ENCODE results near the gene CA10.

The CA10 gene

DNA sequence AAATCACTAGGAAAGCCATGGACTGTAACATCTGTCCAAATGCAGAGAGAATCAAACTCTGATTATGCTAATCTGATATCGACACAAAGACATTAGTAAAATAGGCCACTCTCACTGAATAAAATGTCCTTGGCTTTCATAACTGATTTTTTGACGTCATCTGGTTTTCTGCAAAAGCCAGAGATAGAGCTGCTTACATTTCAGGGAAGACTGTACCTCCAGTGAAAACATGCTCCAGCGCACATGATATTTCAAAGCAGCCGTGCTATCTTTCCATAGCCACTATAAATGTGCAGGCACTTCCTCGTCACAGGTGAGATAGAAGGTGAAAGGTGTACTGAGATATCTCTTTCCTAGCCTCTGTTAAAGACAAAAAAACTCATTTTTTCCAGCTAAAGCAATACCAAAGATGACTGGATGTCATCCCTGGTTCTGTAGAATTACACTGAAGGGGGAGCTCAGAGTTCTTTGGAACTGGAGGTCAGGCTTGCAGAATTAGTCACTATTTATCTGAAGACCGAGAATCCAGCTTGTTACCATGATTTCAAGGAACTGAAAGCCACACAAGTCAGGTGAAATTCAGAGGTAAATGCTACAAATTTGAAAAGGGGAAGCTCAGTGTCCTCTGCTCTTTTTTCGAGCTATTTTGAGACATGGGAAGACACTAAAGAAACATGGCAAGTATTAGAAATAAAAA, 249.5 kb downstream of the CA10 start:
- no peaks in the 10 kb centered on the region for H3K36me3 Mint-ChIP-seq (ENCODE audit: low read depth)
- TF ChIP-seq, protein P1, sequence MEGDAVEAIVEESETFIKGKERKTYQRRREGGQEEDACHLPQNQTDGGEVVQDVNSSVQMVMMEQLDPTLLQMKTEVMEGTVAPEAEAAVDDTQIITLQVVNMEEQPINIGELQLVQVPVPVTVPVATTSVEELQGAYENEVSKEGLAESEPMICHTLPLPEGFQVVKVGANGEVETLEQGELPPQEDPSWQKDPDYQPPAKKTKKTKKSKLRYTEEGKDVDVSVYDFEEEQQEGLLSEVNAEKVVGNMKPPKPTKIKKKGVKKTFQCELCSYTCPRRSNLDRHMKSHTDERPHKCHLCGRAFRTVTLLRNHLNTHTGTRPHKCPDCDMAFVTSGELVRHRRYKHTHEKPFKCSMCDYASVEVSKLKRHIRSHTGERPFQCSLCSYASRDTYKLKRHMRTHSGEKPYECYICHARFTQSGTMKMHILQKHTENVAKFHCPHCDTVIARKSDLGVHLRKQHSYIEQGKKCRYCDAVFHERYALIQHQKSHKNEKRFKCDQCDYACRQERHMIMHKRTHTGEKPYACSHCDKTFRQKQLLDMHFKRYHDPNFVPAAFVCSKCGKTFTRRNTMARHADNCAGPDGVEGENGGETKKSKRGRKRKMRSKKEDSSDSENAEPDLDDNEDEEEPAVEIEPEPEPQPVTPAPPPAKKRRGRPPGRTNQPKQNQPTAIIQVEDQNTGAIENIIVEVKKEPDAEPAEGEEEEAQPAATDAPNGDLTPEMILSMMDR (IDR thresholded peaks at IDR 0.05; ENCODE audit: unreplicated experiment in 3 of 3), result no peak

DNA sequence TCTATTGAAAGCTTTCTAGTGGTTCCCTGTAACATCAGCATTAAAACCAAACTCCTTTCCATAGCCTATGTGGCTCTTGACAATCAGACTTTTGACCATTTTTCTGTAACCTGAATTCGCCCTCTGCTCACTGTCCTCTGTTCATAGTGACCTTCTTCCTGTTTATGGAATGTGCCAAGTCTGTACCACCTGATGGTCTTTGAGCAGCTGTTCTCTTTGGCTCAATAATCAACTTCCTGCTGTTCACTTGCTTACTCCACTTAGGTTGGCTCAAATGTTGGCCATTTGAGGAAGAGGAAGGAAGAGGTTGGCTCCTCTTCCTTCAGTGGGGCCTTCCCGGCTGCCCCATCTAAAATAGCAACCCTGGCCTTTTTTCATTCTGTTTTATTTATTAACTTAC, 251.5 kb downstream of the CA10 start:
- H3K4me3 Mint-ChIP-seq, result no peak overlapping the region
- H3K27me3 Mint-ChIP-seq (ENCODE audit: low read depth), result peaks cover 6% of the 10 kb centered on the region
- TF ChIP-seq, protein P1 (IDR thresholded peaks at IDR 0.05; ENCODE audit: unreplicated experiment in 3 of 3), result no peak
- no peak overlapping the region for H3K27ac Mint-ChIP-seq
- H3K9me3 Mint-ChIP-seq, result no peaks in the 10 kb centered on the region
- H3K36me3 Mint-ChIP-seq (ENCODE audit: low read depth), result no peaks in the 10 kb centered on the region
- no peaks in the 10 kb centered on the region for H3K4me1 Mint-ChIP-seq

More for the DNA sequence above, 249.5 kb downstream of the CA10 start:
- Mint-ChIP-seq H3K4me3 (no peak overlapping the region), H3K9me3 (no peaks in the 10 kb centered on the region), H3K4me1 (peaks cover 18% of the 10 kb centered on the region), H3K27ac (no peak overlapping the region), H3K27me3 (ENCODE audit: low read depth) (peaks cover 6% of the 10 kb centered on the region)

DNA sequence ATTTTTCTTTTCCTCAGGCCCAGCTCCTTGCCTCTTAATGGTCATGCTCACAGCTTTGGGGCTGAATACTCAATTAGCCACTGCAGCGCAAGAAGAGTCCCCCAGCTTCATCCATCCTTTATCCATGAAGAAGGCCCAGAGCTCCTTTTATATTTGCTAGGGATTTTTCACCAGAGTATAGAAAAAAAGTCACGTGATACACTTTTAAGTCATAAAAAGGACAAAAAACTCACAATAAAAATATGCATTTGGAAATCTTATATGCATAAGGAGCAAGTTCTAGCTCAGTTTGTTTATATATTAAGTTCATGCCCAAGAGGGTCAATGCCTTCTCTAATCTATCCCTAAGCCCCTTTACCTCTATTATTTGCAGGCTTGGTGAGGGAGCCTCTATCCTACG, 254.1 kb downstream of the CA10 start:
- no peak overlapping the region for H3K27ac Mint-ChIP-seq

DNA sequence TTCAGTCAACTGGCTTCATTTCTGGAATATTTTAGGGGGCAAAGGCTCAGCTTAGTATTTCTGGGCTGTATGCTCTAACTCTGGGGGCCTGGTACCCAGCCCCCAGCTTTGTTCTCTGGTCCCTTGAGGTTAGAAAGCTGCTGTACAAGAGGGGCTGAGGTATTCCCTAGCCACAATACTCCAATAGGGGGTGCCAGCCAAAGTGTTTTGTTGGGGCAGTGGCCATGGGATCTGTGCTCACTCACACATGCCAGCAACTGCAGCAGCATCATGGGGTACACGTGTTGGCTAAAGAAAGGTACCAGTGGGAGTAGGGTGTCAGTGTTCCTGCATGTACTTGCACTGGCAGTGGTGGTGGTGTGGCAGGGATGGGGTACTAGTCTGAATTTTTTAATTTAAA, 257.3 kb downstream of the CA10 start:
- Mint-ChIP-seq H3K27me3 (ENCODE audit: low read depth) (peaks cover 24% of the 10 kb centered on the region), H3K4me1 (no peaks in the 10 kb centered on the region), H3K27ac (no peak overlapping the region), H3K4me3 (no peak overlapping the region), H3K36me3 (ENCODE audit: low read depth) (no peaks in the 10 kb centered on the region), H3K9me3 (peaks cover 7% of the 10 kb centered on the region)
- TF ChIP-seq, protein P1 (IDR thresholded peaks at IDR 0.05; ENCODE audit: unreplicated experiment in 3 of 3), result no peak

More for the DNA sequence above, 254.1 kb downstream of the CA10 start:
- peaks cover 2% of the 10 kb centered on the region for H3K9me3 Mint-ChIP-seq
- no peaks in the 10 kb centered on the region for H3K36me3 Mint-ChIP-seq (ENCODE audit: low read depth)
- H3K4me3 Mint-ChIP-seq, result no peak overlapping the region
- TF ChIP-seq, protein P1 (IDR thresholded peaks at IDR 0.05; ENCODE audit: unreplicated experiment in 3 of 3), result no peak
- H3K27me3 Mint-ChIP-seq (ENCODE audit: low read depth), result peaks cover 10% of the 10 kb centered on the region
- H3K4me1 Mint-ChIP-seq, result no peaks in the 10 kb centered on the region

DNA sequence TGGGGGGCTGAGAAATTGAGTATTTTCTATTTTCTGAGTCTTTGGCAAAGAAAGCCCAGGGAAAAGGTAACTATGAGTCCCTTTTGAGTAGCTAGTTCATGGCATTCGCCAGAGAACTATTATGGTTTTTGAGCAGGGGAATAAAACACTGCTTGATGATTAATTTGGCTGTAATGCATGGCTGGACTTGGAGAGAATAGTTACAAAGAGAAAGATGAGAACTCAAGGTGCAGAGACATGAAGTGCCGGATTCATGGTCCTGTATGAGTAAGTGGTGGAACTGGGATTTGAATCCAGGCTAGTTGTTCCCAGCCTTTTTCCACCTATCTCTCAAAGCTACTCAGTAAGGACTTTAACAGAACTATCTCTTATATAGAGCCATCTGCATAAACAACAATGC, 266.6 kb downstream of the CA10 start:
- Mint-ChIP-seq H3K27ac (no peak overlapping the region), H3K27me3 (ENCODE audit: low read depth) (peaks cover 1% of the 10 kb centered on the region), H3K9me3 (peaks cover 7% of the 10 kb centered on the region), H3K4me3 (no peak overlapping the region), H3K36me3 (ENCODE audit: low read depth) (no peaks in the 10 kb centered on the region), H3K4me1 (peaks cover 16% of the 10 kb centered on the region)
- TF ChIP-seq, protein P1 (IDR thresholded peaks at IDR 0.05; ENCODE audit: unreplicated experiment in 3 of 3), result no peak

DNA sequence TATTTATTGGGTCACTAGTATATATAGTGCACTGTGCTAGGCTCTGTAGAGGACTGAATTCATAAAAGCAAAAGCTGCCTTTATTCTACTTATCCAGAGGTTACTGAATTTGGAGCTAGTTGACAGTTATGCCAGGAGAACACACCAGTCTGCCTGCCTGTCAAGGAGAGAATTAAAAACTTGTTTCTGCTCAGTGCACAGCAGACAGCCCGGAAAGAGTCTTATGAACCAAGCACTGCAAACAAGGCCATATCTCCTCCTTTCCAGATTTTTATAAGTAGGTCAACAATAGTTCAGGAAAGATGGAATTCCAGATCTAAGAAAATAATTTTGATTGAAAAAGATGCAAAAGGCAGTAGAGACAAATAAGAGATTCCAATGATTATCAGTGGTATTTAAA, 267.8 kb downstream of the CA10 start:
- H3K36me3 Mint-ChIP-seq (ENCODE audit: low read depth), result no peaks in the 10 kb centered on the region
- H3K27ac Mint-ChIP-seq, result no peak overlapping the region
- TF ChIP-seq, protein P1 (IDR thresholded peaks at IDR 0.05; ENCODE audit: unreplicated experiment in 3 of 3), result no peak
- H3K9me3 Mint-ChIP-seq, result peaks cover 6% of the 10 kb centered on the region
- H3K4me3 Mint-ChIP-seq, result no peak overlapping the region
- peaks cover 23% of the 10 kb centered on the region for H3K4me1 Mint-ChIP-seq
- peaks cover 4% of the 10 kb centered on the region for H3K27me3 Mint-ChIP-seq (ENCODE audit: low read depth)
